ENCODE measurements around the gene CIAO3. TPM values are rescaled to one million over a fixed set of nuclear protein-coding genes. Genes with fewer than 3 reads are reported as not detected.

The CIAO3 gene
- total RNA-seq, 1 experiment from 2014 or later, result 32.8 TPM

- H3K4me2 ChIP-seq (ENCODE audit: low read length), result no peak overlapping the region
- H3K36me3 ChIP-seq (ENCODE audit: control insufficient read depth in 1 of 2, insufficient read depth in 2 of 2, low read length in 2 of 2), result no peaks in the 10 kb centered on the region; a peak in 2 of 4 replicates
- ChIA-PET RAD21 (ENCODE audit: low non-redundant PET in 1 of 2, low total read pairs in 2 of 2, uncharacterized antibody in 2 of 2, unreplicated experiment in 2 of 2) (no interaction called here), POLR2A (no interaction called here), CTCF (no interaction called here)
- H3K9ac ChIP-seq (ENCODE audit: low read length), result no peak overlapping the region
- DNase-seq (ENCODE audit: low read depth, low spot score) (no peak), ATAC-seq (no peak)
- peaks cover 38% of the 10 kb centered on the region for H3K79me2 ChIP-seq (ENCODE audit: insufficient read depth, low read length)
- H4K20me1 ChIP-seq (ENCODE audit: insufficient read depth), result no peaks in the 10 kb centered on the region
- intact Hi-C loops (cut with micrococcal nuclease), result no loop called here
- no TSS peak for BruUV-seq (replicated peaks)
- no peak overlapping the region for H3K27ac ChIP-seq (ENCODE audit: low read depth, low read length)
- no peak overlapping the region for H2AFZ ChIP-seq (ENCODE audit: low read depth, low read length, poor library complexity, severe bottlenecking)
- H3K27me3 ChIP-seq (ENCODE audit: insufficient read depth, low read length), result no peaks in the 10 kb centered on the region
- H3K4me3 ChIP-seq (replicated peaks in 1 of 2; ENCODE audit: low read depth in 1 of 2, low read length in 2 of 2), result no peak overlapping the region
- H3K4me1 ChIP-seq (ENCODE audit: control insufficient read depth in 1 of 2, insufficient read depth in 2 of 2, low read length in 2 of 2), result peaks cover 0 to 21% of the 10 kb centered on the region in 2 experiments; a peak in 3 of 4 replicates
- no peaks in the 10 kb centered on the region for H3K9me3 ChIP-seq (ENCODE audit: control insufficient read depth in 1 of 2, insufficient read depth in 1 of 2, low read depth in 1 of 2, low read length in 2 of 2)
- TF ChIP-seq RAD21 (IDR thresholded peaks at IDR 0.05; ENCODE audit: low read depth) (no peak), SIN3A (IDR thresholded peaks at IDR 0.05; ENCODE audit: low read depth) (no peak), POLR2AphosphoS5 (IDR thresholded peaks at IDR 0.05; ENCODE audit: low read depth, low read length) (no peak), EZH2 (IDR thresholded peaks at IDR 0.05) (no peak), FOSL1 (IDR thresholded peaks at IDR 0.05; ENCODE audit: low read depth) (no peak), POLR2A (IDR thresholded peaks at IDR 0.05; ENCODE audit: borderline replicate concordance, extremely low read depth, insufficient read depth, insufficient read length) (no peak), ZFX (IDR thresholded peaks at IDR 0.05) (no peak), CEBPB (IDR thresholded peaks at IDR 0.05; ENCODE audit: low read depth) (no peak)
- TF ChIP-seq, protein P1, sequence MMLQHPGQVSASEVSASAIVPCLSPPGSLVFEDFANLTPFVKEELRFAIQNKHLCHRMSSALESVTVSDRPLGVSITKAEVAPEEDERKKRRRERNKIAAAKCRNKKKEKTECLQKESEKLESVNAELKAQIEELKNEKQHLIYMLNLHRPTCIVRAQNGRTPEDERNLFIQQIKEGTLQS (IDR thresholded peaks at IDR 0.05), result no peak
- TF ChIP-seq, protein P2, sequence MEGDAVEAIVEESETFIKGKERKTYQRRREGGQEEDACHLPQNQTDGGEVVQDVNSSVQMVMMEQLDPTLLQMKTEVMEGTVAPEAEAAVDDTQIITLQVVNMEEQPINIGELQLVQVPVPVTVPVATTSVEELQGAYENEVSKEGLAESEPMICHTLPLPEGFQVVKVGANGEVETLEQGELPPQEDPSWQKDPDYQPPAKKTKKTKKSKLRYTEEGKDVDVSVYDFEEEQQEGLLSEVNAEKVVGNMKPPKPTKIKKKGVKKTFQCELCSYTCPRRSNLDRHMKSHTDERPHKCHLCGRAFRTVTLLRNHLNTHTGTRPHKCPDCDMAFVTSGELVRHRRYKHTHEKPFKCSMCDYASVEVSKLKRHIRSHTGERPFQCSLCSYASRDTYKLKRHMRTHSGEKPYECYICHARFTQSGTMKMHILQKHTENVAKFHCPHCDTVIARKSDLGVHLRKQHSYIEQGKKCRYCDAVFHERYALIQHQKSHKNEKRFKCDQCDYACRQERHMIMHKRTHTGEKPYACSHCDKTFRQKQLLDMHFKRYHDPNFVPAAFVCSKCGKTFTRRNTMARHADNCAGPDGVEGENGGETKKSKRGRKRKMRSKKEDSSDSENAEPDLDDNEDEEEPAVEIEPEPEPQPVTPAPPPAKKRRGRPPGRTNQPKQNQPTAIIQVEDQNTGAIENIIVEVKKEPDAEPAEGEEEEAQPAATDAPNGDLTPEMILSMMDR (IDR thresholded peaks at IDR 0.05 in 2 of 3, conservative IDR thresholded peaks at IDR 0.05 in 1 of 3; ENCODE audit: borderline replicate concordance in 1 of 3, insufficient read depth in 1 of 3, low read depth in 2 of 3, low read length in 2 of 3), result no peak
- TF ChIP-seq, protein P3, sequence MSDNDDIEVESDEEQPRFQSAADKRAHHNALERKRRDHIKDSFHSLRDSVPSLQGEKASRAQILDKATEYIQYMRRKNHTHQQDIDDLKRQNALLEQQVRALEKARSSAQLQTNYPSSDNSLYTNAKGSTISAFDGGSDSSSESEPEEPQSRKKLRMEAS (IDR thresholded peaks at IDR 0.05), result no peak
- H3K9me2 ChIP-seq (ENCODE audit: insufficient read depth), result no peaks in the 10 kb centered on the region
These were observed 38.5 kb downstream of the CIAO3 start for GRCh38 chr16:702341-702740.
